Measurements from ENCODE around the gene SCN5A.

GRCh38 chr3:38560996-38561717 is 88.3 kb downstream of the SCN5A start:
- TF ChIP-seq CTCF (IDR thresholded peaks at IDR 0.05; ENCODE audit: insufficient read depth, low read depth, low read length) (no peak), EZH2 (IDR thresholded peaks at IDR 0.05; ENCODE audit: insufficient read depth, low read length) (no peak)
